GM12892 (cell line): ENCODE results near the gene REXO1.

Experiments
- POLR2A ChIP-seq: IDR thresholded peaks from 2 replicates; pipeline ENCODE4 v1.6.1; 2011; ENCODE audit warnings: low read depth, low read length, control low read depth
- TAF1 ChIP-seq: IDR thresholded peaks from 2 replicates; pipeline ENCODE4 v1.6.1; 2011; ENCODE audit warnings: low read depth, mild to moderate bottlenecking, control low read depth, low read length, borderline replicate concordance

DNA sequence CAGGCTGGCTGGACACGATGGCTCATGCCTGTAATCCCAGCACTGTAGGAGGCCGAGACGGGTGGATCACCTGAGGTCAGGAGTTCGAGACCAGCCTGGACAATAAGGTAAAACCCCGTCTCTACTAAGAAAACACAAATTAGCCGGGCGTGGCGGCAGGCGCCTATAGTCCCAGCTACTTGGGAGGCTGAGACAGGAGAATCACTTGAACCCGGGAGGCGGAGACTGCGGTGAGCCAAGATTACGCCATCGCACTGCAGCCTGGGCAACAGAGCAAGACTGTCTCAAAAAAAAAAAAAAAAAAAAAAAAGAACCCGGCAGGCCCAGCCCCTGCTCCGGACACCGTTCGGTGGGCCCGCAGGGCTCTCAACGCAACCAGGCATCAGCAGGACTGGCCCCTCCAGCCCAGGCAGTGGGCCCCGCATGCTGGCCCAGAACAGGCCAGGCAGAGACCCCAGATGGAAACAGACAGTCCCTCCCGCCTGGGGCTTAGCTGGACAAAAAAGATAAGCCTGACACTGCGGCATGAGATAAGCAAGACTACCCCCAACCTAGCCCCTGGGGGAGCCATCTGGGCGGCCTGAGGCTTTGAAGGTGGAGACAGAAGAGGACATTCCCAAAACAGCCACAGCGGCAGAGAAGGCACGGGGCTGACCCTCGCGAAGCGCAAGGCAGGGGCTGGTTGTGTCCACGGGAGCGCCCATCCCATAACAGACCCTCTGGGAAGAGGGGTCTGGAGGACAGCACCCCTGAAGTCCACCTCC is 11.6 kb downstream of the REXO1 start:
- TF ChIP-seq POLR2A (no peak), TAF1 (no peak)
